Right cardiac atrium (tissue), 5 donors: ENCODE data around the gene IRF6. TPM values are rescaled to one million over a fixed set of nuclear protein-coding genes. Genes with fewer than 3 reads are reported as not detected.
"Not testable (repeated sequence)": the region's sequence is repeated elsewhere in the genome, so short reads cannot be mapped to it uniquely, and the experiment has no call there.

Experiments used
- ATAC-seq, 2 donors: fragments of 200-7000 bp; cut with Tn5 transposase; one replicate each; pipeline versions ENCODE4 v1.8.0 to v1.9.1; 2020; ENCODE audit warnings: moderate library complexity in 2 of 2, mild to moderate bottlenecking in 1 of 2
- DNase-seq, 3 donors: peaks; one replicate each; pipeline ENCODE4 v3.0.0-alpha.2; 2020
- H3K27ac ChIP-seq: one replicate; pipeline ENCODE4 v1.5.1; 2013; ENCODE audit warnings: mild to moderate bottlenecking, low read length, control low read depth, moderate library complexity
- H3K27me3 ChIP-seq: one replicate; pipeline ENCODE4 v1.6.1; 2013; ENCODE audit not compliant: control insufficient read depth, insufficient read depth
- H3K4me1 ChIP-seq: one replicate; pipeline ENCODE4 v1.6.1; 2013; ENCODE audit warnings: low read length; ENCODE audit not compliant: control insufficient read depth, insufficient read depth
- H3K4me3 ChIP-seq: one replicate; pipeline ENCODE4 v1.5.1; 2013; ENCODE audit warnings: low read length, control low read depth
- H3K9me3 ChIP-seq: one replicate; pipeline ENCODE4 v1.6.1; 2013; ENCODE audit warnings: low read length; ENCODE audit not compliant: control insufficient read depth
- WGBS: extraction: QIAGEN DNeasy Blood & Tissue Kit; methylation state at CpG from one replicate; pipeline ENCODE4 v1.1.7; 2013; 5-methylcytosine and 5-hydroxymethylcytosine counted together
- intact Hi-C, 4 donors: fragments of 100-400 bp; cut with DNase I; formaldehyde crosslinking; loops; one replicate each; pipeline versions ENCODE4 v1.11.0 to v1.14.0; 2022 to 2023
- polyA plus RNA-seq: library from polyadenylated mRNA; stranded (reverse); fragments of 200-250 nt; gene quantifications from one replicate; pipeline ENCODE4 v1.2.3, GENCODE V29; 2013
- total RNA-seq, 4 donors: library from RNA; stranded (reverse); fragmentation: NEBNext Ultra II Directional; extraction: Animal tissue kit (Norgen Biotek cat#: 25700); gene quantifications; one replicate each; pipeline ENCODE4 v1.2.1, GENCODE V29; 2021
- donor health status: healthy with polysubstance abuse.
- donor health status: DM: no; HTN: yes; CAD: no.
- donor health status: DM: no; HTN: no; CAD: no.
- donor health status: DM: no; HTN: yes; CAD: no; lungs with severe emphysema.
- donor health status: DM: yes; HTN: yes; CAD: no.

IRF6 gene
- total and polyA plus RNA-seq, 5 donors, result 22.6 to 45.4 (median 30.1) TPM

- DNase-seq (peak in 2 of 3 donors; percentile 46 to 65), ATAC-seq (peak; percentile 10 to 19)
- H3K9me3 ChIP-seq, result no peaks in the 10 kb centered on the region
- whole genome bisulfite sequencing, result 39% methylated on average over 19 of the region's 19 CpGs
- peaks cover 4% of the 10 kb centered on the region for H3K4me1 ChIP-seq
- peak overlapping the region; percentile 1 for H3K27ac ChIP-seq
- H3K4me3 ChIP-seq, result peak overlapping the region; percentile 49
- intact Hi-C loops, result no loop called here
- H3K27me3 ChIP-seq, result no peaks in the 10 kb centered on the region
These were observed 581 bp downstream of the IRF6 start for GRCh38 chr1:209805341-209805781.

- H3K9me3 ChIP-seq, result no peaks in the 10 kb centered on the region
- intact Hi-C loops, result no loop called here
- 84% methylated on average over 1 of the region's 1 CpG for WGBS
These were observed 2.4 kb downstream of the IRF6 start for GRCh38 chr1:209803568-209803967.

DNA sequence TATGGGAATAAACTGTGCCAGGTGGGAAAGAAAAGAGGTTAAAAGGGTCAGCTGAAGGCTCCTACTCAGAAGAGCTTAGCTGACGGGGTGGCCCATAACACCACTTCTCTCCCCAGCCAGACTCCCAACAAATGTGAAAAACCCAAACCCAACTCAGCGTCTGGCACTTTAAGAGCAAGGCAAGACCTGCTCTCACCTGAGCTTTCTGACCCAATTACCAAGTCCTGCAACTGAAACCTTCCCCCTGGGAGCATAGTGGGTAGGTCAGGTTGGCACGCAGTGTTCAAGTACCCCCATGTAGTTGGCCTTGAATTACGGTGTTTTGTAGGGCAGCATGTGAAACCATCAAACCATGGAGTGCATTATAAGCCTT lies 3.2 kb downstream of the IRF6 start:
- no peak overlapping the region for H3K4me3 ChIP-seq
- H3K27ac ChIP-seq, result peak overlapping the region; percentile 45
- intact Hi-C loops, result no loop called here
- no peaks in the 10 kb centered on the region for H3K27me3 ChIP-seq
- ATAC-seq (no peak), DNase-seq (no peak)
- H3K9me3 ChIP-seq, result no peaks in the 10 kb centered on the region
- no peaks in the 10 kb centered on the region for H3K4me1 ChIP-seq
- 92% methylated on average over 4 of the region's 4 CpGs for WGBS

More at GRCh38 chr1:209803568-209803967, 2.4 kb downstream of the IRF6 start:
- peaks cover 4% of the 10 kb centered on the region for H3K4me1 ChIP-seq
- DNase-seq (no peak), ATAC-seq (no peak)
- H3K27me3 ChIP-seq, result no peaks in the 10 kb centered on the region
- H3K27ac ChIP-seq, result no peak overlapping the region
- H3K4me3 ChIP-seq, result no peak overlapping the region

- intact Hi-C loops, result no loop called here
- Histone ChIP-seq H3K4me3 (peak overlapping the region; percentile 26), H3K27me3 (no peaks in the 10 kb centered on the region), H3K4me1 (no peaks in the 10 kb centered on the region), H3K9me3 (no peaks in the 10 kb centered on the region), H3K27ac (peak overlapping the region; percentile 83)
- DNase-seq (no peak), ATAC-seq (peak; percentile 16 to 57)
- WGBS, result 68% methylated on average over 4 of the region's 4 CpGs
These were observed 3.7 kb downstream of the IRF6 start for GRCh38 chr1:209802117-209802779.

DNA sequence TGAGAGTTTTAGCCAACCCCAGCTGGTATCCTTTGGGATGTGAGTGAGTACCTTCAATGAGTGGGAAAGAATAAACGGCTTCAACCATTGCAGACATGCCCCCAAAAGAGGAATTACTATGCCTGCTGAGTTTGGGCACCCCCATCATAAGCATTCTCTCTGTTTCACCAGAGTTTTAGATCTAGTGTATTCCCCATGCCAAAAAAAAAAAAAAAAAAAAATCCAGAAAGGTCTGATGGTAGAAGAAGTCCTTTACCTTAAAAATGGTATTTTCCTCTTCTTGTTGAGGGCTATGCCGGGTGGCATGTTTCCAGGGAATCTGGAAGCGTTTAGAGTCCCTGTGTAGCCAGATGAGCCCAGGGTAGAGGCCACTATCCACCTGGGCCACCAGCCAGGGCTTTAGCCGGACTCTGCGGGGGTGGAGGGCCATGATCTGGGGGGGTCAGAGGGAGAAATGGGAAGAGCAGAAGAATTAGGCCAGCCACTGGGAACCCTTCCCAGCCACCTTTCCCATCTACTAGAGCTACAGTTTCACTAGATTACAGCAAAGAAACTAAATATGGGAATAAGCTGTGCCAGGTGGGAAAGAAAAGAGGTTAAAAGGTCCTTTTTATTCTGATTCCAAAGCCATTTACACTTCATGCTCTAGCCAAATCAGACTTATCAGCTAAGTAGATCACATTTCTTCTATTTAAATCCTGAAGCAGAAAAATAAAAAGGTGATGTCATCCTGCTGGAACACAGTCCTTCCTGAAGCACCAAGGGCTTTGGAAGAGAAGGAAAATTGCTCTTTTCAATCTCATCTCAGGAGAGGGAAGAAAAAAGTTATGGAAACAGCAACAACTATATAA lies 4.7 kb downstream of the IRF6 start:
- peak overlapping the region; percentile 26 for H3K4me3 ChIP-seq
- ATAC-seq (no peak), DNase-seq (peak; percentile 24 to 65 (median 65))
- no peak overlapping the region for H3K27ac ChIP-seq
- no peaks in the 10 kb centered on the region for H3K9me3 ChIP-seq
- 41% methylated on average over 5 of the region's 5 CpGs for WGBS
- H3K4me1 ChIP-seq, result no peaks in the 10 kb centered on the region
- intact Hi-C loops, result no loop called here
- H3K27me3 ChIP-seq, result no peaks in the 10 kb centered on the region

DNA sequence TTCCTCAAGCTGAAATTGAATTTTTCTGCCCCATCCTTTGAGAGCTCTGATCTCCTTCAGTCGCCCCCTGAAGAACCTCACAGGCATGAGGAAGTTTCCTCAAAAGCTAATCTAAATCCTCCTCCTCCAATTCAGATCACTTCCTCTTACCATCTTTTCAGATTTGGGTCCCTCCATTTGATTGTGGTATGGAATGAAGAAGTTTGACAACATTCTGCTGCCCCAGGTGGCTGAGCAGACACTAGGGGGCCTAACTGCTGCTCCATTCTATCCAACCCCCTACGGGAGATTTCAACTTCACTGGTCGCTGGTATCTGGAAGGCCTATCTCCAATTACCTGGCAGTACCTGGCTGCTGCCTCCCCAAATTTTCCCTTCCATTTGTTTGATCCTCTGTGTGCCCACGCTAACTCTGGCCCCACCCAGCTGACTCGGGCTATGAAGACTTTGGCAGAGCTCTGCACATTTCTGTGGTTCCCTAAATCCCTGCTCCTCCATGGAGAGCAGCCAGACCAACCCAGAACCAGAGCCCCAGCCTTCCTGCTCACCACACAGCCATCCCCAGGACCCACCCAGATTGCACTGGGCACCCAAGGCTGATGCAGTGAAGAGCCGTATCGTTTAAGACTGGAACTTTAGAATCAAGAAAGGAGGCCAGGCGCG lies 7.8 kb downstream of the IRF6 start:
- H3K27me3 ChIP-seq, result no peaks in the 10 kb centered on the region
- intact Hi-C loops, result no loop called here
- WGBS, result 79% methylated on average over 9 of the region's 9 CpGs
- H3K4me3 ChIP-seq, result no peak overlapping the region
- no peaks in the 10 kb centered on the region for H3K9me3 ChIP-seq
- DNase-seq (no peak), ATAC-seq (no peak)
- no peak overlapping the region for H3K27ac ChIP-seq
- H3K4me1 ChIP-seq, result no peaks in the 10 kb centered on the region

GRCh38 chr1:209793711-209794110 lies 12.2 kb downstream of the IRF6 start:
- DNase-seq, H3K27me3 ChIP-seq, H3K9me3 ChIP-seq, H3K27ac ChIP-seq, intact Hi-C loops, ATAC-seq, H3K4me1 ChIP-seq, H3K4me3 ChIP-seq: not testable (repeated sequence)
- 81% methylated on average over 3 of the region's 3 CpGs for WGBS

- intact Hi-C loops, result no loop called here
- DNase-seq (no peak), ATAC-seq (no peak)
- WGBS, result 52% methylated on average over 1 of the region's 1 CpG
- Histone ChIP-seq H3K27me3 (no peaks in the 10 kb centered on the region), H3K9me3 (no peaks in the 10 kb centered on the region), H3K4me3 (no peak overlapping the region), H3K4me1 (peaks cover 2% of the 10 kb centered on the region), H3K27ac (no peak overlapping the region)
These were observed 14.0 kb downstream of the IRF6 start for GRCh38 chr1:209791920-209792319.

GRCh38 chr1:209790286-209791193 lies 15.4 kb downstream of the IRF6 start:
- WGBS, result 87% methylated on average over 10 of the region's 10 CpGs
- Histone ChIP-seq H3K27me3 (no peaks in the 10 kb centered on the region), H3K4me1 (peaks cover 2% of the 10 kb centered on the region), H3K9me3 (no peaks in the 10 kb centered on the region), H3K27ac (no peak overlapping the region), H3K4me3 (no peak overlapping the region)
- DNase-seq, result no peak
- no peak for ATAC-seq
- intact Hi-C loops, result no loop called here

DNA sequence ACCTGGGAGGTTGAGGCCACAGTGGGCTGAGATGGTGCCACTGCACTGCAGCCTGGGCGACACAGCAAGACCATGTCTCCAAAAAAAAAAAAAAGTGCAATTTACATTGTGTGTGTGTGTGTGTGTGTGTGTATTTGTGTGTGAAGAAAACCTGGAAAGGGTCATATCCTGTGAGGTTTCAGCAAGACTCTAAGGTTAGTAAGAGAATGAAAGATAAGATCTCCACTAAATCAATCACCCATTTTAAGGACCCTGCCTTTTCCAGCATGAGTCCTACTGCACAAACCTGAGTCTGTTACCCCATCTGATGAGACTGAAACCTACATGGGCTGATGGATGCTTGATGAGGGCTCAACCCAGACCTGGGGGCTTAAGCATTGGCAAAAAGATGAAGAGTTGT lies 16.7 kb downstream of the IRF6 start:
- no peak for DNase-seq
- no peak for ATAC-seq
- Histone ChIP-seq H3K4me1 (peaks cover 2% of the 10 kb centered on the region), H3K27me3 (no peaks in the 10 kb centered on the region), H3K27ac (no peak overlapping the region), H3K9me3 (no peaks in the 10 kb centered on the region), H3K4me3 (no peak overlapping the region)
- intact Hi-C loops, result no loop called here
- 100% methylated on average over 1 of the region's 1 CpG for WGBS
